ENCODE data around the gene TTLL8.
"Not testable (repeated sequence)": the region's sequence is repeated elsewhere in the genome, so short reads cannot be mapped to it uniquely, and the experiment has no call there.

The TTLL8 gene

DNA sequence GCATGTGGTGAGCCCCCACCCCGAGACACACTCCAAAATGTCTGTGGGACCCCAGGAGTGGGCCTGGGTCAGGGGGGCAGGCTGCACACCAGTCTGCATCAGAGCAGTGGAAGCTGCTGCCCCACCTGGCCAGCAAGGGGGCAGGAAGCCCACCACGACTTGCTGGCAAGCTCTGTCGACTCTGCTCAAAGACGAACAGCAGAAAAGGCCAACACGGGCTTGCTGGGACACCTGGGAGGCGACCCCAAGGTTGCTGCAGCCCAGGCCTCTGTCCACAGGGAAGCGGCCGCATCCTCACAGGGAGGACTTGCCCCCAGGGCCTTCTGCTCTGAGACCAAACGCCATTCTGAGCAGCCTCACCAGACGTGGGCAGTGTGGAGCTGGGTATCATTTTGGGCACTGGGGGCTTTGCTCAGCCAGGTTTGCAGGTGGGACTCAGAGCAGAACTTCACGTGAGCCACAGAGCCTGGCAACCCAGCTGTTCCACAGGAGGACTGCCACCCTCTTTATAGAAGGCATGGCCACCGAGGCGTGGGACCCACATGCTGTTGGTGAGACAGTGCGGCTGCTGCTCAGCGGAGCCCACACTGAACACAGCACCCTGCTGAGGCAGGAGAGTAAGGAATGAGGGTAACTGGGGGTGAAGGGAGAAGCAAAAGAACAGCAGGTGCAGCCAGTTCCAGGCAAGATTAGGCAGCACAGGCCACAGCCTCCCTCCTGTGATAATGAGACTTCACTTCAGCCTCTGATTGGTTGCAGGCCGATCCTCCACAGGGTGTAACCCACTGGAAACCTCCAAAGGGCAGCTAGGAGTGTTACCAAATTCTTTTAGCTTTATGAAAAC lies 56.5 kb downstream of the TTLL8 start:
- no peak for DNase-seq (ENCODE audit: low read depth in 2 of 2)

DNA sequence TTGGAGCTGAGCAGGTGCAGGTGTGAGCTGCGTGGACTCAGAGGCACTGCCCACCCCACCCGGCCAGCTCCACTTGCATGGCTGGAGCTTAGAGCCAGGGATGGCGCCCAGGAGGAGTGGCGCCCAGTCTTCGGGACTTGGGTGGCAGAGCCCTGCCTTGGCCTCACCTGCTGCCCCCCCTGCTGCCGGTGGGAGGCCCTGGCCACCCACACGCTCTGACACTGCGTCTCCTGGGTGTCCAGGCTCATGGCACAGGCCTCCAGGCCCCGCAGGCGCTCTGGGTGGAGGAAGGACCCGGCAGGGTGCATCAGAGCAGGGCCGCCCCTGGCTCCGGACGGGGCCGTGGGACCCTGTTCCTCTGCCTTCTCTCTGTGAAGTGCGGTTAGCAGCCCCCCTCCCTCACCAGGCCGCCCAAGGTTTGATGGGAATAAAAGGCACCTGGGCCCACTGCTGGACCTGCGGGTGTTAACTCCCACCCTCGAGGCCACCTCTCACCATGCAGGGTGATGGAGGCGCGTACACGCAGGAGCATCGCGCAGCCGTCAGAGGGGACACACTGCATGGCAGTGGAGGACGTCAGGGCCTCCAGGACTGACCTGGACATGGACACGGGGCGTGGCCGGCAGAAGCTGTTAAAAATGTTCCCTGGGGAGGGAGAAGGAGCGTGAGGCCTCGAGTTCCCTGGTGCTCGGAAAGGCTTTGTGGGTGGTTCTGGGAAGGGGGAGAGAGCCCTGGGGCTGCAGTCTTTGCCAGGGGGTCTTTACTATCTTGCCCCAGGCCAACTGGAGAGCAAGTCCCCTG lies 57.3 kb downstream of the TTLL8 start:
- DNase-seq (ENCODE audit: low read depth in 2 of 2) = no peak

DNA sequence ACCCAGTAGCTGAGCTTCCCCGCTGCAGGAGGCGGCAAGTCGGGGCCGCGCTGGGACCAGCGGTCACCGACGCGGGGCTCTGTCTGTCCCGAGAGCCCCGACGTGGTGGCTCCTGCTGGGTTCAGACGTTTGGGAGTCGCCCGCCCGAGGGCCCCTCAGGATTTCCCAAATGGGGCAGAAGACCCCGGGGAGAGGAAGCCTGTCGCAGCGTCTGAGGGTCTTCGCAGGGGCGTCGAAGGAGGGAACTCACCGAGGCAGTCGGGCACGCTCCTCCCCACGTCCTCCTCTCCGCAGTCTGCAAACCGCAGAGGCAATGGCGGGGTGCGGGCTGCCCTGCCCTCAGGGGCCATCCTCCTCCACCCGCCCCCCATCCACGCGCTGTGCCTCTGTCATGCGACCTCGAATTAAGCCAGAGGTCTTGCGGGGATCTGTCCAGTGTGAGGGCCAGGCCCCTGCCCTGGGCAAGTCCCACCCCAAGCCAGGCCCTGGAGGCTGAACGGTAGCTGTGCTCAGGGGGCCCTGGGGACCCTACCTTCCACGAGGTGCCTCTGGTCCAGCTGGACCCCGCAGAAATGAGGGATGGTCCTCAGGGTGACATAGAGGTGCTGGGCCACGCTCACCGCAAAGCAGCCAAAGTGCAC lies 58.0 kb downstream of the TTLL8 start:
- no peak for DNase-seq (ENCODE audit: low read depth in 2 of 2)

DNA sequence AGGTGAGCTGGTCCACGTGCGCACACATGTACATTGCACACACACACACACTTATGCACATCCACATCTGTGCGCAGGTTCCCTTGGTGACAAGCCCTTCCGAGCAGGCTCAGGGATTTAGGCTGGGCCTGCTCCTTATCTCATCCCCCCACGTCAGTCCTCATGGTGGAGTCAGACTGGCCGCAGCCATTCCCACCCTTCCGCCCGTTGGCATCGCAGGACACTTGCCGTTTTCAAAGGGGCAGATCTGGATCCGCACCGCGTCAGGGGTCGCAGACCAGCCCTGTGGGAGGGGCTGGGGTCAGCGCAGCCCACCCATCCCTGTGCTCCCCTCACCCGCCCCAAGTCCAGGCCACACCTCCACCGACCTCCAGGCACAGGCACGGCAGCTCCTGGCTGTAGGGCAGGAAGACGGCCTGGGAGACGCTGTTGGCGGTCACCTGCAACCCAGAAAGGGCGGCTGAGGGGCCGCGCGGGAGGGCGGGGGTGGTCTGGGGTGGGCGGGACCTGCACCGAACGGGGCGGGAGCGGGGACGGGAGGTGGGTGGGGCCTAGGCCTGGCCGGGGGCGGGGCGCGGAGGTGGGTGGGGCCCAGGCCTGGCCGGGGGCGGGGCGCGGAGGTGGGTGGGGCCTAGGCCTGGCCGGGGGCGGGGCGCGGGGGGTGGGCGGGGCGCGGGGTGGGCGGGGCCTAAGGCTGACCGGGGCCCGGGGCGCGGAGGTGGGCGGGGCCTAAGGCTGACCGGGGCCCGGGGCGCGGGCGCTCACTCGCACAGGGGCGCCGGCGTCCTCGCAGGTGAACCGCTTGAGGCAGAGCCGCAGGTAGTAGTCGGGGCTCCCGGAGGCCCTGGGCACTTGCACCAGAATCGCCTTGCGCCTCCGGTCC lies 58.8 kb downstream of the TTLL8 start:
- DNase-seq (ENCODE audit: low read depth in 2 of 2) = no peak

DNA sequence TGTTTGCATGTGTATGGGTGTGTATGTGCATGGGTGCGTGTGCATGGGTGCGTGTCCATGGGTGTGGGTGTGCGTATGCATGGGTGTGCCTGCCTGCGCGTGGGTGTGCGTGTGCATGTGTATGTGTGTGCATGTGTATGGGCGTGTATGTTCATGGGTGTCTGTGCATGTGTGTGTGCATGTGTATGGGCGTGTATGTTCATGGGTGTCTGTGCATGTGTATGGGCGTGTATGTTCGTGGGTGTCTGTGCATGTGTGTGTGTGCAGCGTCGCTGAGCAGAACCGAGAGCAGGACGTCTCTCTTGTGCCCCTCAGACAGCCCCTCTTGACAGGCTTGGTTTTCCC lies 59.4 kb downstream of the TTLL8 start:
- no peak for DNase-seq (ENCODE audit: low read depth in 2 of 2)

DNA sequence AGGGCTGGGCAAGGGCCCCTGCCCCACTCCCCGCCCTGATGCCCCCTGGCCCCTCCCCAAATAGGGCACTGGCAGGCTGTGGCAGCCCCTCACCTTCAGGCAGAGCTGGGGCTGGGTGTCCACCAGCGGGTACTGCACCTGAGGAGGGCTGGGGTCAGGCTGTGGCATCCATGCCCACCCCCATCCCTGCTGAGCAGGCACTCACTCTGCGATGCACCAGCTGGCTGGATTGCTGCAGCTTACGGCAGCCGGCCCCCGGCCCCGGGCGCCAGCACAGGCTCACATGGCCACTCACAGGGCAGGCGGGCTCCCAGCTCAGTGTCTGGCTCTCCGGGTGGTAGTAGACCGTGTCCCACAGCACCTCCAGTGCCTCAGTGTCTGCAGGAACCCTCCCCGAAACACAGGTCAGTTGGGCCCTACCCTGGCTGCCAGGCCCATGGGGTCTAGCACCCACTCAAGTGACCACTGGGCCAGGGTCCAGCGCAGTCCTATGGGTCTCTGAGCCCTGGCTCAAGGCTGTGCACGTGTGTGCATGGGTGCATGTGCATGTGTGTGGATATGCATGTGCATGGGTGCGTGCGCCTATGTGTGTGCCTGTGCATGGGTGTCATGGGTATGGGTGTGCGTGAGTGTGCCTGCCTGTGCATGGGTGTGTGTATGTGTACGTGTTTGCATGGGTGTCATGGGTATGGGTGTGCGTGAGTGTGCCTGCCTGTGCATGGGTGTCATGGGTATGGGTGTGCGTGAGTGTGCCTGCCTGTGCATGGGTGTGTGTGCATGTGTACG lies 60.0 kb downstream of the TTLL8 start:
- DNase-seq (ENCODE audit: low read depth in 2 of 2) = no peak

DNA sequence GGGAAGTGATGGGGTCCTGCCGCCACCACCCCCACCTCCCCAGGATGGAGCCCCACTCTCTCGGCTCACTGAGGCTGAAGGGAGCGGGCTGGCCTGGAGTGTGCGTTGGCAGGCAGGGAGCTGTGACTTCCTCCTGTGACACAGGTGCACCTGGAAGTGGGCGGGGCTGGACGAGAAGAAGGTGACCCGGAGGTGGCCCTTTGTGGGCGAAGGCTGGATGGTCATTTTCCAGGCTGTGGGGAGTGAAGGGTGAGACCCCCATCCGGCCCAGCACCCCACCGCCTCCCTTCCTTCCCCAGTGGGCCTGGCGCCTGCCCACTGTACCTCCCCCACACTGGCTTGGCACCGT lies 60.9 kb downstream of the TTLL8 start:
- no peak for DNase-seq (ENCODE audit: low read depth in 2 of 2)

DNA sequence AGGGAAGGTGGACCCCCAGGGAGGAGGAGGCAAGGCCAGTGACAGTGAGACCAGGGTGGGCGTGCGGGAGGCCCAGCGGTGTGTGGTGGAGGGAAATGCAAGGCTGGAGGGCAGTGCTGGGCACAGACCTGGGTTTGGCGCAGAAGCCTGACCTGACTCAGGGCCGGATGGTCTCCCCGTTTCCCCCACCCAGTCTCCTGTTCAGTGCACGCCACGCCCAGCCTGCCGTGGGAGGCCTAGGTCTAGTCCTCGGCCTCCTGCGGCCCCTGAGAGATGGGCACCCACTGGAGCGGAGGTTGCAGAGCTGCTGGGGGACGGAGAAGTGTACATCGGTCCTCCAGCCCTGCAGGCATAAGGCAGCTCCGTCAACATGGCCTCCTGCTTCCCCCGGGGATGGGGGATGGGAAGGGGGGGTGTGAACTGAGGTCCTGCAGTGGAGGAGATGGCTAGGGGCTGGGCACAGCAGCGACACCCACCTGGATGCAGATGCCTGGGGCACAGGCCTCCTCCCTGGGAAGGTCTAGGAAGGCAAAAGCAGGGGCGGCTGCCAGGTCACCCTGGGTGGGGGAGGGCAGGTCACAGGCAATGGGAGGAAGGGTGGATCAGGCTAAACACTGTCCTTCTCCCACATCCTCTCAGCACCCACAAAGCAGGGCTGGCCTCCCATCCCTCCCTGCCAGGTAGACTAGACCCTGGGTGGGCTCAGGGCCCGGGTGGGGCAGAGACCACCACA lies 61.4 kb downstream of the TTLL8 start:
- no peak for DNase-seq (ENCODE audit: low read depth in 2 of 2)

DNA sequence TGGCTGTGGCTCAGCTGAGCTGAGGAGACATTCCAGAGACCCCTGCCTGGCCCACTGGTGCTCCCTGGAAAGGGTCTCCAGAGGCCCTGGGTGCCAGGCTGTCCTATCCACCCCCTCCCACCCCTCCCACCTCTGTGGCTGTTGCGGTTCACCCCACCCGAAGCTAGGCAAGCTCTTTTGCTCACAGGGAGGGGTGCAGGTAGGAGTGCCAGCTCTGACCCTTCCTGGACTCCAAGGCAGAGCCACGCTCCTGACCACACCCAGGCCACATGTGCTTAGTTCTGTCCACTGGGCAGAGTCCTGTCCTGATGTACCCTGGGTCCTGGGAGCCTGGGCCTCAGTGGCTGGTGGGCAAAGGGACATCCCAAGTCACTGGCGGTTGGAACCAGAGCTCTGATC lies 62.0 kb downstream of the TTLL8 start:
- no peak for DNase-seq (ENCODE audit: low read depth in 2 of 2)

DNA sequence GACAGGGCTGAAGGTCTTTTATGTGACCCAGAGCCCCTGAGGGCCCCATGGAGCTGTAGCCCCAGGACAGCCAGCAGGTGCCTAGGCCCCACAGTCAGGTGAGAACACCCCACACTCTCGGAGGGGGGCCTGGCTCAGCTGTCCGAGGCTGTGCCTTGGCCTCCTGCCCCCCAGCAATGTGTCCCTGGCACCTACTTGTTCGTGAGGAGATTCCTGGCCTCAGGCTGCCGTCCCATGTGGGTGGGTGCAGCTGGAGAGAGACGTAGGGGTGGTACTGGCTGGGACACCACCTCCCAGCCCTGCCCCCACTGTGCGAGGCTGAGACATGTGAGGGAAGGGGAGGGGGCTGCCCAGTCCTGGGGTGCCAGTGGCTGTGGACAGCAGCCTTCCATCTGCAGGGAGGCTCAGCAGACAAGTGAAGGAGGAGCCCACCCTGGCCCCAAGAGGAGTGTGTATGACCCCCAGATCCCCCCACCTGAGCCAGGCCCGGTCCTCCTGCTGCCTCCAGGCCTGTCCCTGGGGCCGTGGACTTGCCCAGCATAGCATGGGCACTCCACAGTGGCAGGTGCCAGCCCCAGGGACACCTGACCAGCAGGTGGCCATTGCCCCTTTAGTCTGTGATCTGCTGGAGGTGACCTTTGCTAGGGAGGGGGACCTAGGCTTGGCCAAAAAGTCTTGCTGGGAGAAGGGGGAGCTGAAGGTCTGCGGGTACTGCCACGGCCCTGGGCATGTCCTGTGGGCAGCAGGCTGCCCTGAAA lies 62.6 kb downstream of the TTLL8 start:
- no peak for DNase-seq (ENCODE audit: low read depth in 2 of 2)

DNA sequence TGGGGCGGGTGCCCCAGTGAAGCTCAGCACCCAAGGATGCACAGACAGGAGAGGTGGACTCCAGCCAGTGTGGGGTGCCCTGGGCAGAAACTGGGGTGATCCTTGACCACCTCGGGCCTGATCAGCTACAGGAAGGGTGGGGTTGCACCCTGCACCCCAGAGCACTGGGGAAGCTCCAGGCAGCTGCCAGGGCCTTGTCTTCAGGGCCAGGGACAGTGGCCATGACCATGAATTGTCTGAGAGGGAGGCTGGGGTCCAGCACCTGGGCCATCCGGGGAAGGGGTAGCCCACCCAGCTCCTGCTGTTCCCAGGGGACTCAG lies 63.1 kb downstream of the TTLL8 start:
- DNase-seq (ENCODE audit: low read depth in 2 of 2) = no peak

DNA sequence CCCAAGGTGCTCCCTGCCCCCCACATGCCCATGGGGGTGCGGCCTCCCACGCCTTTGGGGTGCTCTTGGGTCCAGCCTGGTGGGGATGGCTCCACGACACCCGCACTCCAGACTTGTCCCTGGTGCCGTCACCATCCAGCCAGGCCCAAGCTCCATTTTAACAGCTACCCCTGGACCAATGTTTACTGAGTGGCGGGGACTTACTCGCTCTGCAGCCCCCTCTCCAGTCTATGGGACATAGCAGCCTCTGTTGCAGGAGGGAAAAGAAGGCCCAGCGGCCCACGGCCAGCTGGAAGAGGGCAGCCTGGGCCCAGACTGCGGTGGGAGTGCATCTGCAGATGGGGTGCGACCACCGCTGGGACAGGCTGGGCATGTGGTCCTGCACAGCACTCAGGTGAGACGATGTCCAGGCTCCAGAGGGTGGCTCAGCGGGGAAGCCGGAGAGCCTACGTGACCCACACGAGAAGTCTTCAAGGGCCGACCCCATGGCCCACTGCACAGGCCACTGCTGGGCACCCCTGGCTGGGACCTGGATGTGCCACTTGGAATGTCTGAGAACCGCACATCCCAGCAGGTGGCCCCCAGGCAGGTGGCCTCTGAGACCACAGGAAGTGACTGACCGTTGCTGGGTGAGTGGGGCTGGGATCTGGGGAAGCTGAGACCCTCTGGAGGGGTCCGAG lies 63.6 kb downstream of the TTLL8 start:
- DNase-seq (ENCODE audit: low read depth in 2 of 2) = no peak

DNA sequence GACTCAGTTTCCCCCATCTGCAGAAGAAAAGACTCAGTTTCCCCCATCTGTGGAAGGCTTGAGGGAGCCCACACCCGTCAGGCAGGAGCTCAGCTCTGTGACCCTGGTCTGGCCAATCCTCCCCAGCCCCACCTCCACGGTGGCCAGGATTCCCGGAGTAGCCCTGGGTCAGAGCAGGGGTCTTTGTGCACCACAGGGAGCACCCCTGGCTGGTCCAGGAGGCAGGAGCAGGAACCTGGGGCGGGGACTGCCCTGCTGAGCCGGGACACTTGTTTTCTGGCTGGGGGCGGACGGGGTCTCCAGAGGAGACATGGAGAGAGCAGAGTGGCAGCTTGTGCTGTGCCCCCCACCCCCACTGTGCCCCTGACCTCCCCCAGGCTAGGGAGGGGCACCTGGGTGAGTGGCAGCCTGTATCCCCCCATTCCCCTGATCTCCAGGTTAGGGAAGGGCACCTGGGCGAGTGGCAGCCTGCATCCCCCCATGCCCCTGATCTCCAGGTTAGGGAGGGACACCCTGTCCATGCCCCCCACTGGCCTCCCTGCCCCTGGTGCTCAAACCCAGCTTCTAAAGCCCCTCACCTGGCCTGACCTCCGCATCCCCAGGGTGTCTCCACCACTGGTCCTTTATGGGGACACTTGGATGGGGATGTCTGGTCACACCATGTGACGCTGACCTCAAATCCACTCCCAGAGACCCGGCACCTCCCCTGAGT lies 64.3 kb downstream of the TTLL8 start:
- no peak for DNase-seq (ENCODE audit: low read depth in 2 of 2)

DNA sequence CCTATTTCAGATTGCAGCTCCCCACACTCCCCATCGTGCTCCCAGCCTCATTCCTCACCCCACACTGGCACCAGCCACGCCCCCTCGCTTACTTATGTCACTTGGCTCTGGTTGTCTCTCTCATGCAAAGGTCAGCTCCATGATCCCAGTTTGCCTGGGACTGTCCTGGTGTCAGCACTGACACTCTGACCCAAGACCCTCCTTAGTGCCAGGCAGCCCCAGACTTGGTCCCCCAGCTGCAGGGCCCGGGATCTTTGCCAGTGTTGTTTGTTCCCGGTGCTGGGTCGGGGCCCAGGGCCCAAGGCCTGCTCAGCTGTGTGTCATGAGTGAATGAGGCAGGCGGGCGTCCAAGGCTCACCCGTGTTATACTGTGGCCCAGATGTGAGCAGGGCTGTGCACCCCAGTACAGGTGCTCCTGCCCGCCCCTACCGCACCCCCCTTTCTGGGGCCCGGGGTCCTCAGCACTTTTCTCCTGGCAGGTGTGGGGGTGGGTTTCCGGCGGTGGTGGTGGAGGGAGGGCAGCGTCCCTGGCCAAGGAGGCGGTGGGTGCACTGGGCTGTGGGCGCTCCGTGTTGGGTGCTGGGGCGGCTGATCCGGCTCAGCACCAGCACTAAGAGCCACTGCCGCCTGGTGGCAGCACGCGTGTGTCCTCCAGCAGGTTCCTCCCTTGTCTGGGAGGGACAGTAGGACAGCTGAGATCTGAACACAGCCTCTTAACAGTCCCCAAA lies 65.0 kb downstream of the TTLL8 start:
- peak in 1 of 2 experiments; percentile 68 for DNase-seq (ENCODE audit: low read depth in 2 of 2)

DNA sequence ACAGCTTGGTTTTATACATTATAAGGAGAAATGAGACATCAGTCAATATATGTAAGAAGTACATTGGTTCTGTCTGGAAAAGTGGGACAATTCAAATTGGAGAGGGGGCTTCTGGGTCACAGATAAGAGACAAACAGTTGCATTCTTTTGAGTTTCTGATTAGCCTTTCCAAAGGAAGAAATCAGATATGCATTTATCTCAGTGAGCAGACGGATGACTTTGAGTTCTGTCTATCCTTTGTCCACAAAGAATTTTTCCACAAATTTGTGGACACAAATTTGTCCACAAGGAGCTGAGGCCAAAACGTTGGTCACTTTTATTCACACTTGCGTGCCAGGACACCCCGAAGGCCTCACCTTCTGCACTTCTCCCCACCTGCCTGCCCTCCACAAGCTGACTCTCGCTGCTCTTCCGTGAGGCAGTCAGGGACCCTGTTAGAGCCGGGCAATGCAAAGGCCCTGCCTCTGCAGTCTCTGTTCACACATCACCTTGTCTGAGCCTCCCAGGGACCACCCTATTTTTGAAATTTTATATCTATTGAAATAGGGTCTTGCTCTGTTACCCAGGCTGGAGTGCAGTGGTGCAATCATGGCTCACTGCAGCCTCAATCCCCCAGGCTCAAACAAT lies 66.1 kb downstream of the TTLL8 start:
- no peak for DNase-seq (ENCODE audit: low read depth in 2 of 2)

DNA sequence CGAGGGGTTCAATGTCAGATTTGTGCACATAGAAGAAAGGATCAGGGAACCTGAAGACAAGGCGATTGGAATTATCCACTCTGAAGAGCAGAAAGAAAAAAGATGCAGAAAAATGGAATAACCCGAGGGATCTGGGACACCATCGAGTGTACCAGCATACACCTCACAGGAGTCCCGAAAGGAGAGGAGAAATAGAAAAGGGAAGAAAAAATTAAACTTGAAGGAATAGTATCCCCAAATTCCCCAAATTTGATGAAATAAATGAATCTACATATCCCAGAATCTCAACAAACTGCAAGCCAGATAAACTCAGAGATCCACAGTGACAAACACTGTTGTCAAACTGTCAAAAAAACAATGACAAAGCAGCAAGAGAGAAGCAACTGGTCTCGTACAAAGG lies 66.9 kb downstream of the TTLL8 start:
- DNase-seq (ENCODE audit: low read depth in 2 of 2) = no peak

DNA sequence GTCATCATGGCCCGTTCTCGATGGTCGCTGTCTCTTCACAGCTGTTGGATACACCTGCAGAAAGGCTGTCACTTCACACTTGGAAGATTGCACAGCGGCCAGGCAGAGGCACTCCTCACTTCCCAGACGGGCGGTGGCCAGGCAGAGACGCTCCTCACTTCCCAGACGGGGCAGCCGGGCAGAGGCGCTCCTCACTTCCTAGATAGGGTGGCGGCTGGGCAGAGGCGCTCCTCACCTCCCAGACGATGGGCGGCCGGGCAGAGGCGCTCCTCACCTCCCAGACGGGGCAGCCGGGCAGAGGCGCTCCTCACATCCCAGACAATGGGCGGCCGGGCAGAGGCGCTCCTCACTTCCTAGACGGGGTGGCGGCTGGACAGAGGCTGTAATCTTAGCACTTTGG lies 68.3 kb downstream of the TTLL8 start:
- not testable (repeated sequence) for DNase-seq (ENCODE audit: low read depth in 2 of 2)
